Measurements from ENCODE around the gene PACSIN2. TPM values are rescaled to one million over a fixed set of nuclear protein-coding genes. Genes with fewer than 3 reads are reported as not detected.
A peak's percentile ranks its signal among the peaks of the same experiment; 100 is the strongest.
"Not testable (repeated sequence)": the region's sequence is repeated elsewhere in the genome, so short reads cannot be mapped to it uniquely, and the experiment has no call there.

PACSIN2 gene
- total RNA-seq, 2 donors from 2014 or later: 28.8 to 31.3 TPM

- H3K4me1 Mint-ChIP-seq (ENCODE audit: low read depth): peaks cover 35% of the 10 kb centered on the region
Observed at GRCh38 chr22:42939451-42939881, 75.5 kb downstream of the PACSIN2 start.

GRCh38 chr22:42938976-42939375 lies 76.0 kb downstream of the PACSIN2 start:
- no peak overlapping the region for H3K27ac Mint-ChIP-seq
- no peak overlapping the region for H3K4me3 Mint-ChIP-seq
- H3K9me3 Mint-ChIP-seq: no peaks in the 10 kb centered on the region
- no peaks in the 10 kb centered on the region for H3K36me3 Mint-ChIP-seq (ENCODE audit: insufficient read depth in 2 of 2)
- no peaks in the 10 kb centered on the region for H3K27me3 Mint-ChIP-seq (ENCODE audit: low read depth)
- DNase-seq (no peak), ATAC-seq (replicated peaks in 1 of 2) (no peak)
- peaks cover 40% of the 10 kb centered on the region for H3K4me1 Mint-ChIP-seq (ENCODE audit: low read depth)

More at GRCh38 chr22:42939451-42939881, 75.5 kb downstream of the PACSIN2 start:
- Mint-ChIP-seq H3K4me3 (no peak overlapping the region), H3K27me3 (ENCODE audit: low read depth) (no peaks in the 10 kb centered on the region), H3K27ac (no peak overlapping the region), H3K36me3 (ENCODE audit: insufficient read depth in 2 of 2) (no peaks in the 10 kb centered on the region), H3K9me3 (no peaks in the 10 kb centered on the region)
- no peak for DNase-seq
- no peak for ATAC-seq (replicated peaks in 1 of 2)

- ATAC-seq (replicated peaks in 1 of 2) (no peak), DNase-seq (no peak)
- H3K27ac Mint-ChIP-seq: no peak overlapping the region
- H3K36me3 Mint-ChIP-seq (ENCODE audit: insufficient read depth in 2 of 2): no peaks in the 10 kb centered on the region
- no peaks in the 10 kb centered on the region for H3K27me3 Mint-ChIP-seq (ENCODE audit: low read depth)
- no peaks in the 10 kb centered on the region for H3K9me3 Mint-ChIP-seq
- H3K4me1 Mint-ChIP-seq (ENCODE audit: low read depth): peaks cover 45% of the 10 kb centered on the region
- no peak overlapping the region for H3K4me3 Mint-ChIP-seq
Observed at GRCh38 chr22:42938449-42938848, 76.5 kb downstream of the PACSIN2 start.

- no peaks in the 10 kb centered on the region for H3K27me3 Mint-ChIP-seq (ENCODE audit: low read depth)
- peaks cover 57% of the 10 kb centered on the region for H3K4me1 Mint-ChIP-seq (ENCODE audit: low read depth)
- H3K27ac Mint-ChIP-seq: no peak overlapping the region
- ATAC-seq (replicated peaks in 1 of 2) (peak; percentile 82 to 85), DNase-seq (peak; percentile 33 to 45)
- no peaks in the 10 kb centered on the region for H3K9me3 Mint-ChIP-seq
- no peak overlapping the region for H3K4me3 Mint-ChIP-seq
- no peaks in the 10 kb centered on the region for H3K36me3 Mint-ChIP-seq (ENCODE audit: insufficient read depth in 2 of 2)
Observed at GRCh38 chr22:42937164-42937843, 77.6 kb downstream of the PACSIN2 start.

GRCh38 chr22:42936680-42937079 lies 78.3 kb downstream of the PACSIN2 start:
- H3K9me3 Mint-ChIP-seq; H3K36me3 Mint-ChIP-seq (ENCODE audit: insufficient read depth in 2 of 2); H3K4me3 Mint-ChIP-seq; H3K27me3 Mint-ChIP-seq (ENCODE audit: low read depth); DNase-seq; ATAC-seq (replicated peaks in 1 of 2); H3K27ac Mint-ChIP-seq: not testable (repeated sequence)
- peaks cover 63% of the 10 kb centered on the region for H3K4me1 Mint-ChIP-seq (ENCODE audit: low read depth)

GRCh38 chr22:42934338-42934737 lies 80.6 kb downstream of the PACSIN2 start:
- DNase-seq (no peak), ATAC-seq (replicated peaks in 1 of 2) (no peak)
- H3K27ac Mint-ChIP-seq: no peak overlapping the region
- no peaks in the 10 kb centered on the region for H3K27me3 Mint-ChIP-seq (ENCODE audit: low read depth)
- no peaks in the 10 kb centered on the region for H3K9me3 Mint-ChIP-seq
- H3K4me3 Mint-ChIP-seq: peak overlapping the region; percentile 6 to 27
- H3K4me1 Mint-ChIP-seq (ENCODE audit: low read depth): peaks cover 69% of the 10 kb centered on the region
- H3K36me3 Mint-ChIP-seq (ENCODE audit: insufficient read depth in 2 of 2): no peaks in the 10 kb centered on the region

GRCh38 chr22:42933485-42934091 lies 81.4 kb downstream of the PACSIN2 start:
- peak overlapping the region; percentile 82 for H3K27ac Mint-ChIP-seq
- DNase-seq (peak; percentile 43 to 46), ATAC-seq (replicated peaks in 1 of 2) (peak; percentile 71 to 74)
- H3K4me1 Mint-ChIP-seq (ENCODE audit: low read depth): peaks cover 69% of the 10 kb centered on the region
- H3K9me3 Mint-ChIP-seq: no peaks in the 10 kb centered on the region
- H3K27me3 Mint-ChIP-seq (ENCODE audit: low read depth): no peaks in the 10 kb centered on the region
- H3K36me3 Mint-ChIP-seq (ENCODE audit: insufficient read depth in 2 of 2): no peaks in the 10 kb centered on the region
- peak overlapping the region; percentile 50 to 86 for H3K4me3 Mint-ChIP-seq

- no peak for DNase-seq
- H3K27ac Mint-ChIP-seq: peak overlapping the region; percentile 82
- no peak for ATAC-seq (replicated peaks in 1 of 2)
- H3K4me1 Mint-ChIP-seq (ENCODE audit: low read depth): peaks cover 68% of the 10 kb centered on the region
- H3K9me3 Mint-ChIP-seq: no peaks in the 10 kb centered on the region
- H3K36me3 Mint-ChIP-seq (ENCODE audit: insufficient read depth in 2 of 2): no peaks in the 10 kb centered on the region
- H3K27me3 Mint-ChIP-seq (ENCODE audit: low read depth): no peaks in the 10 kb centered on the region
- peak overlapping the region; percentile 50 to 86 for H3K4me3 Mint-ChIP-seq
Observed at GRCh38 chr22:42932857-42933484, 82.0 kb downstream of the PACSIN2 start.

GRCh38 chr22:42932197-42932519 lies 82.8 kb downstream of the PACSIN2 start:
- Mint-ChIP-seq H3K4me1 (ENCODE audit: low read depth) (peaks cover 59% of the 10 kb centered on the region), H3K9me3 (no peaks in the 10 kb centered on the region), H3K27ac (no peak overlapping the region)

GRCh38 chr22:42931421-42932196 lies 83.3 kb downstream of the PACSIN2 start:
- no peak for ATAC-seq (replicated peaks in 1 of 2)
- peaks cover 54% of the 10 kb centered on the region for H3K4me1 Mint-ChIP-seq (ENCODE audit: low read depth)
- H3K27me3 Mint-ChIP-seq (ENCODE audit: low read depth): no peaks in the 10 kb centered on the region
- H3K27ac Mint-ChIP-seq: peak overlapping the region; percentile 24
- DNase-seq: no peak
- no peaks in the 10 kb centered on the region for H3K9me3 Mint-ChIP-seq
- H3K36me3 Mint-ChIP-seq (ENCODE audit: insufficient read depth in 2 of 2): no peaks in the 10 kb centered on the region
- peak overlapping the region in 1 of 2 donors; percentile 24 for H3K4me3 Mint-ChIP-seq

More at GRCh38 chr22:42932197-42932519, 82.8 kb downstream of the PACSIN2 start:
- Mint-ChIP-seq H3K36me3 (ENCODE audit: insufficient read depth in 2 of 2) (no peaks in the 10 kb centered on the region), H3K4me3 (peak overlapping the region in 1 of 2 donors; percentile 2), H3K27me3 (ENCODE audit: low read depth) (no peaks in the 10 kb centered on the region)
- ATAC-seq (replicated peaks in 1 of 2): no peak
- no peak for DNase-seq

GRCh38 chr22:42930810-42931420 lies 84.0 kb downstream of the PACSIN2 start:
- H3K9me3 Mint-ChIP-seq: no peaks in the 10 kb centered on the region
- peak overlapping the region in 1 of 2 donors; percentile 24 for H3K4me3 Mint-ChIP-seq
- ATAC-seq (replicated peaks in 1 of 2) (peak in 1 of 2 donors; percentile 62), DNase-seq (peak in 1 of 2 donors; percentile 15)
- H3K36me3 Mint-ChIP-seq (ENCODE audit: insufficient read depth in 2 of 2): no peaks in the 10 kb centered on the region
- peaks cover 60% of the 10 kb centered on the region for H3K4me1 Mint-ChIP-seq (ENCODE audit: low read depth)
- H3K27me3 Mint-ChIP-seq (ENCODE audit: low read depth): no peaks in the 10 kb centered on the region
- H3K27ac Mint-ChIP-seq: peak overlapping the region; percentile 24

GRCh38 chr22:42929838-42930155 lies 85.2 kb downstream of the PACSIN2 start:
- H3K27ac Mint-ChIP-seq: no peak overlapping the region
- ATAC-seq (replicated peaks in 1 of 2) (no peak), DNase-seq (no peak)
- H3K4me1 Mint-ChIP-seq (ENCODE audit: low read depth): peaks cover 58% of the 10 kb centered on the region
- H3K27me3 Mint-ChIP-seq (ENCODE audit: low read depth): no peaks in the 10 kb centered on the region
- no peaks in the 10 kb centered on the region for H3K36me3 Mint-ChIP-seq (ENCODE audit: insufficient read depth in 2 of 2)
- H3K4me3 Mint-ChIP-seq: no peak overlapping the region
- no peaks in the 10 kb centered on the region for H3K9me3 Mint-ChIP-seq

Measured in activated T-cell treated with anti-CD3 and anti-CD28 coated beads, Interleukin-2, amount 50 U/mL, for 72 hours (primary cell).